ENCODE results near the gene FKBP2.

FKBP2 gene

DNA sequence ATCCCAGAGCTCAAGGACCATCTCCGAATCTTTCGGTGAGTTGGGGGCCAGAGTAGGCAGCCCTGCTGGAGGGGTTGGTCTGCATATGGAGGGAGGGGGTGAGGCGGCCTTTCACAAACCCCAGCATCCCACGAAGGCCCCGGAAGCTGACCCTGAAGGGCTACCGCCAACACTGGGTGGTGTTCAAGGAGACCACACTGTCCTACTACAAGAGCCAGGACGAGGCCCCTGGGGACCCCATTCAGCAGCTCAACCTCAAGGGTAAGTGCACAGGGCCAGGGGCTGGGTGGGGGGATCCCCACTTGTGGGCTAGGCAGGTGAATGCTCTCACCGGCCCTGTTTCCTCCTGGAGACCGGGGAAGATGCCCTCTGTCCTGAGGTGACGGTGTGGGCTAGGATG, 21.1 kb upstream of the FKBP2 start:
- DNase-seq = no peak

DNA sequence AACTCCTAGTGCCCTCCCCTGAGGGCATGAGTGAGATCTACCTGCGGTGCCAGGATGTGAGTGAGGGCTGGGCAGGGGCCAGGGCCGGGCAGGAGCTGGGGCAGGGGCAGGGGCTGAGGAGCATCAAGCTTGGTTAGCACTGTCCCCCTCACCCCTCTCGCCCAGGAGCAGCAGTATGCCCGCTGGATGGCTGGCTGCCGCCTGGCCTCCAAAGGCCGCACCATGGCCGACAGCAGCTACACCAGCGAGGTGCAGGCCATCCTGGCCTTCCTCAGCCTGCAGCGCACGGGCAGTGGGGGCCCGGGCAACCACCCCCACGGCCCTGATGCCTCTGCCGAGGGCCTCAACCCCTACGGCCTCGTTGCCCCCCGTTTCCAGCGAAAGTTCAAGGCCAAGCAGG, 20.6 kb upstream of the FKBP2 start:
- DNase-seq = no peak

DNA sequence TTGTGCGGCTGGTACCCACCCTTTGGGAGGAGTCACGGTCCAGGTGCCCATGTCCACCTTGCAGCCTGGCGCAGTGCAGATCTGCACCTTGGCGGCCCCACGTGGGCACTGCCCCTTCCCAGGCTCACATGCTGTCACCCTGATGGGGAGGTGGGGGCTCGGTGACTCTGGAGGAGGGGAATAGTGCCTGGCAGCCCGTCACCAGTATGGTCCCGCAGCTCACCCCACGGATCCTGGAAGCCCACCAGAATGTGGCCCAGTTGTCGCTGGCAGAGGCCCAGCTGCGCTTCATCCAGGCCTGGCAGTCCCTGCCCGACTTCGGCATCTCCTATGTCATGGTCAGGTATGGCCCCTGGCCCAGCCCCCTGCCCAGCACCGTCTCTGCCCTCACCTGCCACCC, 20.1 kb upstream of the FKBP2 start:
- DNase-seq = no peak

DNA sequence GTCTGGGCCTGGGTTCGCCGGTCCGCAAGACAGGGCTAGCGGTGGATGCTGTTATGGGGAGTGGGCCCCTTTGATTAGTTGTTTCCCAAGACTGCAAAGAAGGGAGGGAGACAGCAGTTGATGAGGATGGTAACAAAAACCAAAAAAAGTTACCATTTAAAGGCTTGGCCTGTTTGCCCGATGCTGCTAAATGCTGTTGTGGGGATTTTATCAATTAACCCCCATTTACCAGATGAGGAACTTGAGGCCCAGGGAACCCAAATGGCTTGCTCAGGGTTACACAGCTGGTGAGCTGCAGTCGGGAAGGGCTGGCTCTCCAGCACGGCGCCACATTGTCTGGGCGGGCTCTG, 18.3 kb upstream of the FKBP2 start:
- DNase-seq = no peak

DNA sequence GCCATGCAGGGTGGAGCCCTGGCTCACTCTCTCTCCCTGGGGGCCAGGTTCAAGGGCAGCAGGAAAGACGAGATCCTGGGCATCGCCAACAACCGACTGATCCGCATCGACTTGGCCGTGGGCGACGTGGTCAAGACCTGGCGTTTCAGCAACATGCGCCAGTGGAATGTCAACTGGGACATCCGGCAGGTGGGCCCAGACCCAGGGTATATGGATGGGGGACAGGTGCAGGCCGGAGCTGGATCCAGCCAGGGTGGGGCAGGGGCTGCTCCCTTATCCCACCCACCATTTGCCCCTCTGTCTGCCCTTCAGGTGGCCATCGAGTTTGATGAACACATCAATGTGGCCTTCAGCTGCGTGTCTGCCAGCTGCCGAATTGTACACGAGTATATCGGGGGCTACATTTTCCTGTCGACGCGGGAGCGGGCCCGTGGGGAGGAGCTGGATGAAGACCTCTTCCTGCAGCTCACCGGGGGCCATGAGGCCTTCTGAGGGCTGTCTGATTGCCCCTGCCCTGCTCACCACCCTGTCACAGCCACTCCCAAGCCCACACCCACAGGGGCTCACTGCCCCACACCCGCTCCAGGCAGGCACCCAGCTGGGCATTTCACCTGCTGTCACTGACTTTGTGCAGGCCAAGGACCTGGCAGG, 17.8 kb upstream of the FKBP2 start:
- DNase-seq = no peak

DNA sequence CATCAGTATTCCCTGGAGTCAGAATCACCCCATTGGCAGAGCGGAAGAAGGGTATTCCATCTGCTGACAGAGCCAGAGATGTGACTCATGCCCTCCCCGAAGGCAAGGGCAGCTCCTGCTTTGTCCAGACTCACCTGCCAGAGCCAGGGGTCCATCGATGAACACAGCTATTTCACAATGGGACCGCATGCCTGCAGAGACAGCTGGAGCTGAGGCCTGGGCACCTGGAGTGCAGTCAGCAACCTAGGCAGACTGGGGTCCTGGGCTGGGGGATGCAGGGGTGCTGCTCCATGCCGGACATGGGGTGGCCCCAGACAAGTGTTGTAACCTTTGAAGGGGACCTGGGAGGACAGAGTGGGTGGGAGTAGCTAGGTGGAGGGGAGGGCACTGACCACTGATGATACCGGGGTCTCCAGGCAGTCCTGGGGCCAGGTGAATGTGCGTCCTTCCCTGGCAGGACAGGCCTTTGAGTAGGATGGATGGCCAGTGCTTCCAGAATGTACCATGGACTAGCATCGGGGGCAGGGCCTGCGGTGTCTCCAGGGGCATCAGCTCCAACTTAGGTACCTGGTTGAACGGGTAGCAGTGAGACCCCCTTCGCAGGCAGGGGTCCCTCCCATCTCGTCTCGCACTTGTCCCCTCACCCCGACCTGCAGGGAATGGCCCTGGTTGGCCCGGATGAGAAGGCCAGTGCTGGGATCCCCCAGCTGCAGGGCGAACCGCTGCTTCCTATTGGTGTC, 16.6 kb upstream of the FKBP2 start:
- no peak for DNase-seq

DNA sequence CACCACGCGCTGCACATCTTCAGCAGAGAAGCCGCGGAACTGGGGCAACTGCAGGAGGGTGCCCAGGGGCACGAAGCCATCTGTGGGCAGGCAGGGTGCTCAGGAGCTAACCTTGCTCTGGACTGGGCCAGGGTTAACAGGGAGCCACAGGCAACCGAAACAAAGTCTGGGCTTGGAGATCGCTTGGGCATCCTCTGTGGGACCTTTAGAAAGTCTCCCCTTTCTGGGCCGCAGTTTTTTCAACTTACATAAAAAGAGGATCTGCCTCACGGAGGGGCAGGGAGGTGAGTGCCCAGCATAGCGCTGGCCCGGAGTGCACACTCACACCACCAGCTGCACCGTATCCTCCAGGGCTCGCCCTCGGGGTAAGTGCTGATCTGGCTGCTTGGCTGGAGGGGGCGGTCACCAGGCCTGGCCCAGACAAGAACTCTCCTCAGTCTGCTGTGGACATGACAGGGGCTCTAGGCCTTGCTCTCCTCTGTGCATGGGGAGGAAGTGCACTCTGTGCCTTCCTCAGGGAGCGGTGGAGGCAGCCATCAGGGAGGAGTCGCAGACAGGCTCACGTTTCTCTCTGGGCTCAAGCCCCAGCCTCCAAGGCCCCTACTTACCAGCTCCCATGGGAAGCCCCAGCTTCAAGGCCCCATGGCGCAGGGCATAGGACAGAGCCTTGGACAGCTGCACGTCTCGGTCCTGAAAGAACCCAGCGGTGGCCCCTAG, 15.8 kb upstream of the FKBP2 start:
- DNase-seq = no peak

DNA sequence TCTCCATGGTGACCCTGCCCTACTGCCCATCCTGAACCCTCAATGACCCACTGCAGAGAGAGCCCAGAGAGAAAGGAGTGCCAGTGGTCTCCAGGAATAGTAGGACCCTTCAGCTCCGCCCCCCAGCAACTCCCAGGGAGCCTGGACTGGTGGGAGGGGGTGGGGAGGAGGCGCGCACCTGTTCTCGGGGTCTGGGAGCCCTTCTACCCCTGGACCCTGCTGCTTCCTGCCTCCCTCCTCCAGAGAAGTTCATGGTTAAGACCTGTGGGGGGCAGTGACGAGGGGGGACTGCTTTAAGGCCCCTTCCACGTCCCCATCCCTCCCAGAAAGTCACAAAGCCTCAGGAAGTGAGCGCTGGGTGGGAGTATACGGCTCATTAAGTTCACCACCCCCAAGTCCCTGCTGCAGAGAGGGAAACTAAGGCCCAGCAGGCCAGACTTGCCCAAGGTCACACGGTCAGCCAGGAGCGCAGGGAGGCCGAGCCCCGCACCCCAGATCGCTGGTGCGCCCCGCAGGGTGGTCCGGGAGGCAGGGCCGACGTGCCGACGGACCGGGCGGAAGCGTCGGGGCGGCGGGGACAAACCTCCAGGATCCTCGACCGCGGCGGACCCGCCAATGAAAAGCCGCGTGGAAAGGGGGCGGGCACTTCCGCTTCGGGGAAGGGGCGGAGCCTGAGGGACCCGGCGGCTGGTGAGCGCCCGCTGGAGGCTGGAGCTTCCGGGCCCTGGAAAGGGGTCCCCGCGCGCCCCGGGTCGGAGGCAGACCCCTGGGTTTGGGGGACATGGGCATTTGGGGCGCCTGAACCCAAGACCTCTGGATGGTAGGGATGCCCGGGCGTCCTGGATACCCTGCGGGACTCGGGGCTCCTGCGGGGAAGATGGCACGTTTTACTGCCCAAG, 15.0 kb upstream of the FKBP2 start, which contains the start of the genes NUDT22 and TRPT1:
Gene NUDT22, plus strand, starts transcription at position 667 of the 899 bp plus-strand sequence. CDS start 379 bp downstream, outside the sequence.
Gene TRPT1, minus strand, starts transcription at position 579 of the 899 bp plus-strand sequence. Its CDS starts 326 bp downstream, at position 253.
- peak; percentile 25 for DNase-seq

DNA sequence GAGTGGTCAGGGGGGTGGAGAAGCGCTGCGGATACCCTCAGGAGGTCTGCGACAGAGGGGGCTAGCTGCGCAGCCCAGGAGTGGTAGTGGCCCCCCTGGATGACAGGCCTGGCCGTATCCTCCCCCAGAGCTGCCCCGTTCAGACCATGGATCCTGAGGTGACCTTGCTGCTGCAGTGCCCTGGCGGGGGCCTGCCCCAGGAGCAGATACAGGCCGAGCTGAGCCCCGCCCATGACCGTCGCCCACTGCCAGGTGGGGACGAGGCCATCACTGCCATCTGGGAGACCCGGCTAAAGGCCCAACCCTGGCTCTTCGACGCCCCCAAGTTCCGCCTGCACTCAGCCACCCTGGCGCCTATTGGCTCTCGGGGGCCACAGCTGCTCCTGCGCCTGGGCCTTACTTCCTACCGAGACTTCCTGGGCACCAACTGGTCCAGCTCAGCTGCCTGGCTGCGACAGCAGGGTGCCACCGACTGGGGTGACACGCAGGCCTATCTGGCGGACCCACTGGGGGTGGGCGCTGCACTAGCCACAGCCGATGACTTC, 14.3 kb upstream of the FKBP2 start:
- no peak for DNase-seq

DNA sequence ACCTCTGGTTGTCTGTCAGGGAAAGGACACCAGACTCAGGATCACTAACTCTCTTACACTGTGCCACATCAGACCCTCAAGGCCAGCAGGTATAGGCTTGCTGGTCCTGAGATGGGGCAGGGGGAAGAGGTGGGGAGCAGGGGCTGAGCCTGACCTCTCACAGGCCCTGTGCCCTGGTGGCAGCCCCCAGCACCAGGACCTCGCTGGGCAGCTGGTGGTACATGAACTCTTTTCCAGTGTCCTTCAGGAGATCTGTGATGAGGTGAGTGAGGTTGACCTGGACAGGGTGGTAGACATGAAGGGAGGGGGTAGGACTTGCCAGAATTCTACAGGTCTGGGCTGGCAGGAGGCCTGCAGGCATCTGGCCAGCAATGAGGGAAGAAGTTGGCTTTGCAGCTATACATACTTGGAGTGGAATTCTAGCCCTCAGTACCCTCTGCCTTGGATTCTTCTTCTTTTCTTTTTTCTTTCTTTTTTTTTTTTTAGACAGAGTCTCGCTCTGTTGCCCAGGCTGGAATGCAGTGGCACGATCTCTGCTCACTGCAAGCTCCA, 13.4 kb upstream of the FKBP2 start:
- DNase-seq = no peak

DNA sequence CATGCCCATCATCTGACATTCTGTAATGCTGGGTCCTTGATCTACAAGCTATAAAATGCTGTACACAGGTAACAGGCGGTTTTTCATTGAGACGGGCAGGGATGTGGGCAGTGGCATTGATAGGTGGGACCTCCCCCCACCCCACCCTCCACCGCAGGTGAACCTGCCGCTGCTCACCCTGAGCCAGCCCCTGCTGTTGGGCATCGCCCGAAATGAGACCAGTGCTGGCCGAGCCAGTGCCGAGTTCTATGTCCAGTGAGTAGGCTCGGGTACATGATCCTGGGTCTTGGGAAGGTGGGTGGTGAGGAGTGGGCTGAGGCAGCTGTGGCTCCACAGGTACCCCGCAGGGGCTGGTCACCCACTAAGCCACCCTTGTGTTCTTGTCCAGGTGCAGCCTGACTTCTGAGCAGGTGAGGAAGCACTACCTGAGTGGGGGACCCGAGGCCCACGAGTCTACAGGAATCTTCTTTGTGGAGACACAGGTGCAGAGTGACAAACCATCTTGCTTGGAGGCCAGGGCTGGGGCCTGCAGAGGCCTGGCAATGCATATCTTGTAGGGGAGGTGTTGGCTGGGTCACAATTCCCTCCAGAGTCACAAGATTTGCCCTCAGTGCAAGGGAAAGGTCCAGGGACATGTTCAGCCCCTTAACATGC, 11.7 kb upstream of the FKBP2 start:
- no peak for DNase-seq

DNA sequence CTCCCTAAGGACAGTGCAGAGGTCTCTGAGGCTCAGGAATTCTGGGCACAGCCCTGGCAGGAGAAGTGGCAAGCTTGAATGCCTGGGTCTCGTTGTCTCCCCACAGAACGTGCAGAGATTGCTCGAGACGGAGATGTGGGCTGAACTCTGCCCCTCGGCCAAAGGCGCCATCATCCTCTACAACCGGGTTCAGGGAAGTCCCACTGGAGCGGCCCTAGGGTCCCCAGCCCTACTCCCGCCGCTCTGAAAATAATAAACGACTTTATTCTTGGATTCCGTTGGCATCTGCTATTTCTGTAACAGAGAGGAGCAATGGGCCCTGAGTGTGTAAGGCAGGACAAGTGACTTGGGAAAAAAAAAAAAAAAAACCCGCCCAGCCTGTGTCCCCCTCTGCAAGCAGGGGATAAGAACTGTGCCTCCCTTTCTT, 11.1 kb upstream of the FKBP2 start:
- no peak for DNase-seq

DNA sequence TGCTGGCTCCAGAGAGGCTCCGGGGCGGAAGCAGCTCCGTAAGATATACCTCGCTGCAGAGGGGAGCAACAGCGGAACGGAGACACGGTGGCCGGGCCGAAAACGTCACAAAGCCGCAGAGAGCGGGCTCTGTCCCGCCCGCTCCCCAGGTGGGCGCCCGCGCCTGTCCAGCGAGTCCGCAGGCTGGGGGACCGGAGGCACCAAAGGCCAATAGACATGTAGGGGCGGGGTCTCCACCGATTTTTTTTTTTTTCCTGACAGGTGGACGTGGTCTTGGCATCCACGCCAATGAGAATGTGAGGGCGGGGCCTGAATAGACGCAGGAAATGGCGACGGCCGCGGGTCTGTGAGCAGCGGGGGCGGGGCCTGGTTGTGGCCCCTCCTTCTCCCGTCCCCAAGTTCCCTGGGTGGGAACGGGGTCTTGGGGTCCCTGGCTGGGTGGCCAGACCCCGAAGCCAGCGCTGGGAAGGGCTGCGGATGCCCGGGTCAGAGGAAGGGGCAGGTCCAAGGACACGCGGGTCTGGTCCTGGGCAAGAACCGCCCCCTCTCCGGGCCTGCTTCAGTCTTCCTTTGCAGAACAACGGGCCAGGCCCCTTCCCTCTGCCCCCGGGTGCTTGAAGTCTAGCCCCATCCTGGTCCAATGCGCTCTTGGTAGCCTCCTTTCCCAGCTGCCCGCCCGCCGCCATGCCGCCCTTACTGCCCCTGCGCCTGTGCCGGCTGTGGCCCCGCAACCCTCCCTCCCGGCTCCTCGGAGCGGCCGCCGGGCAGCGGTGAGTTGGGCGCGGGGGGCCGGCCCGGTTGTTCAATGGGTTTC, 10.5 kb upstream of the FKBP2 start, which contains the start of gene DNAJC4:
Gene DNAJC4, plus strand, starts transcription at position 378 of the 814 bp plus-strand sequence. Its CDS starts 307 bp downstream, at position 685.
- DNase-seq = peak; percentile 61

DNA sequence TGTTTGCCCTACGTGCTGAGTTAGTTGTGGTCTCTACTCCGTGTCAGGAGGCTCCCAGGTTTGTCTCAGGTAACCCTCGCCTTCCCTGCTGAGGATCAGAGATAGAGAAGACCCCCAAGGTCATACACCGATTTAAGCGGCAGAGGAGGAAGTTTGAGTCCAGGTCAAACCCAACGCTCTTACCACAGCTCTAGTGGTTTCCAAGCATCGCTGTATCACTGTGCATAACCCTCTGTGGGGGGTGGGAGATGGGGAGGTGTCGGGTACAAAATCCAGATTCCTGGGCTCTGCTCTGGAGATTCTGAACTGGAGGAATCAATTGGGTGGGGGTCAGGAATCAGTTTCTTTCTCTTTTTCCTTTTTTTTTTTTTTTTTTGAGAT, 9.9 kb upstream of the FKBP2 start:
- DNase-seq = no peak

DNA sequence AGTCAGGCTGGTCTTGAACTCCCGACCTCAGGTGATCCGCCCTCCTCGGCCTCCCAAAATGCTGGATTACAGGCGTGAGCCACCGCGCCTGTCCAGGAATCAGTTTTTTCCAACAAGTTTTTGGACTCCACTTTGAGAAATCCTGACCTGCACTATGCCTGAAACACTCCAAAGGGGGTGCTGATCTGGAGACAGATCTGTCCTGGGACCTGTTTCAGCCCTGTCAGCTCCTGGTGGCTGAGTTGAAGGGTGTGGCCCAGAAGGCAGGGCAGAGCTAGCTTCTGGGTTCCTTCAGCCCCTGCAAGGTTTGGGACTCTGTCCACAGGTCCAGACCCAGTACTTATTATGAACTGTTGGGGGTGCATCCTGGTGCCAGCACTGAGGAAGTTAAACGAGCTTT, 9.3 kb upstream of the FKBP2 start:
- no peak for DNase-seq

DNA sequence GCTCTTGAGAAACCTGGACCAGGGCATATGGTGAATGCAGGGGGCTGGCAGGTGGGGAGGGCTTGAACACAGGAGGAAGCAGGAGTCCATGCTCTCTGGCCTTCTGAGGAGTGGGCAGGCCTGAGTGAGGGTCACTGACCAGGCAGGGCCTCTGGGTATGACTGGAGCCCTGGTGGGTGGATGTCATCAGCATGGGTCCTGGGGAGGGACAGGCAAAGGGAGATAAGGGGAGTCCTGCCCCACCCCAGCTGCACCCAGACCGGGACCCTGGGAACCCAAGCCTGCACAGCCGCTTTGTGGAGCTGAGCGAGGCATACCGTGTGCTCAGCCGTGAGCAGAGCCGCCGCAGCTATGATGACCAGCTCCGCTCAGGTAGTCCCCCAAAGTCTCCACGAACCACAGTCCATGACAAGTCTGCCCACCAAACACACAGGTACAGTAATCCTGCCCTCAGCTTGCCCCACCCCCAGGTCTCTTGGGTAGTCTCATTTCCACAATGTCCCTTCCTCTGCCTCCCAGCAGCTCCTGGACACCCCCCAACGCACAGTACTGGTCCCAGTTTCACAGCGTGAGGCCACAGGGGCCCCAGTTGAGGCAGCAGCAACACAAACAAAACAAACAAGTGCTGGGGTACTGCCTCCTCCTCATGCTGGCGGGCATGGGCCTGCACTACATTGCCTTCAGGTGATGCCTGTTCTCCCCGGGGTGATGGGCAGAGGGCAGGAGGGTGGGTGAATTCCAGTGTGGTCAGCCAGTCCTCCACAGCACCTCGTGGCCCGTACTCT, 8.5 kb upstream of the FKBP2 start:
- DNase-seq = no peak

DNA sequence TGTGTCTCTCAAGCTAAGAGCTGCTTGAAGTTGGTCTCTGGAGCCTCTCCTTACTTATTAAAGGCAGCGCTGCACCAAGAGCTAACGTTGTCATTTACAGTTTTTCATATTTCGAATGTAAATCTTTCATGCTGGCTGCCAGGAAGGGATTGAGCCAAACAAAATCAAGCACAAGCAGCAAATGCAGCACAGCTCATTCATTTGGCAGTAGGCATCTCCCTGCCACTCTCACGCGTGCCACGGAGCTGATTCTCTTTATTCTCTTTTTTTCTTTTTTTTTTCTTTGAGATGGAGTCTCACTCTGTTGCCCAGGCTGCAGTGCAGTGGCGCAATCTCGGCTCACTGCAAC, 8.0 kb upstream of the FKBP2 start:
- DNase-seq = no peak

DNA sequence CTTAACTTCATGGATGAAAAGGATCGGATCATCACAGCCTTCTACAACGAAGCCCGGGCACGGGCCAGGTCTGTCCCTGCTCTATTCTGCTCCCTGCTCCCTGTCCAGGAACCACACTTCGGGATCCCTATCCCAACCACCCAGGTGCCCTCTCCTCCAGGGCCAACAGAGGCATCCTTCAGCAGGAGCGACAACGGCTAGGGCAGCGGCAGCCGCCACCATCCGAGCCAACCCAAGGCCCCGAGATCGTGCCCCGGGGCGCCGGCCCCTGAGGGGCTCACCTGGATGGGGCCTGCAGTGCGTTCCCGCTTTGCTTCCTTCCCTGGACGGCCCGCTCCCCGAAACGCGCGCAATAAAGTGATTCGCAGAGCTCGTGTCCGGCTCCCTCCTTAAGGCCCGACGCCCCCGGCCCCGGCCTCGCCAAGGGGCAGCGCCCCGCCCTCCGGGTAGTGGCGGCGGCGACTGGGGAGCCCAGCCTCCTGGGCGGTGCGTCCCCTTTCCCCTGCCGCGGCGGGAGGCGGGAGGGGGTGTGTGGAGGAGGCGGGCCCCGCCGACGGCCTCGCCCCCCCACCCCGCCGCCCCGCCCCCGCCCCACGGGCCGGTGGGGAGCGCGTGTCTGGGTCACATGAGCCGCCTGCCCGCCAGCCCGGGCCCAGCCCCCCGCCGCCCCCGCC, 6.8 kb upstream of the FKBP2 start, which contains the start of gene VEGFB:
Gene VEGFB, plus strand, starts transcription at position 672 of the 674 bp plus-strand sequence. CDS start 250 bp downstream, outside the sequence.
- DNase-seq = peak; percentile 28
